T-helper 1 cell treated with Interleukin-12 subunit alpha and Interleukin-12 subunit beta and Interleukin-4 antibody, amounts not matched to agents 30 μg/mL and 1 μg/mL, for 36 hours (primary cell): ENCODE results near the gene ELL2.
A peak's percentile ranks its signal among the peaks of the same experiment; 100 is the strongest.

ENCODE experiments used
- H3K27ac Mint-ChIP-seq: one replicate; pipeline ENCODE4 v1.8.0; 2021; ENCODE audit warnings: mild to moderate bottlenecking, mixed read lengths
- H3K27me3 Mint-ChIP-seq: one replicate; pipeline ENCODE4 v1.8.0; 2021; ENCODE audit warnings: low read depth, mixed read lengths
- H3K36me3 Mint-ChIP-seq: one replicate; pipeline ENCODE4 v1.8.0; 2021; ENCODE audit warnings: low read depth, mixed read lengths
- H3K4me1 Mint-ChIP-seq: one replicate; pipeline ENCODE4 v1.8.0; 2021; ENCODE audit warnings: low read depth, mixed read lengths
- H3K4me3 Mint-ChIP-seq: one replicate; pipeline ENCODE4 v1.8.0; 2021; ENCODE audit warnings: mild to moderate bottlenecking, moderate library complexity, mixed read lengths
- H3K9me3 Mint-ChIP-seq: one replicate; pipeline ENCODE4 v1.8.0; 2021; ENCODE audit warnings: mixed read lengths

The ELL2 gene

DNA sequence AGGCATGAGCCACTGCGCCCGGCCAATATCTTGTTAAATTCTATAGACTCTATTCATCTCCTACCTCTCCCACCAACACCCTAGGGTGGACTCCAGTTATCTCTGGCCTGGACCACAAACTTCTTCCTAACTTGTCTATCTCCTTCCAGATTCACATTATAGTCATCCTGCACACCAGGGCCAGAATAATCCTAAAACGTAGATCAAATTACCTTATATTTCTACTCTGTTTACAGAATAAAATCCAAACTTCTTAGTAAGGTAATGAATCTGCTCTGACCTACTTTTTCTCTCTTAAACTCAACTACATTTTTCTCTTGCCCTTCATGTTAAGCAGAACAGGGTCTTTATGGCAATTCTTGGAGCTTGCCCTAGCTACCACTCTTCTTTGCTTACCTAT is 6.9 kb downstream of the ELL2 start:
- H3K4me3 Mint-ChIP-seq = no peak overlapping the region
- no peak overlapping the region for H3K27ac Mint-ChIP-seq
- no peaks in the 10 kb centered on the region for H3K27me3 Mint-ChIP-seq
- H3K4me1 Mint-ChIP-seq = peaks cover 56% of the 10 kb centered on the region
- no peaks in the 10 kb centered on the region for H3K9me3 Mint-ChIP-seq
- H3K36me3 Mint-ChIP-seq = peaks cover 34% of the 10 kb centered on the region

- Mint-ChIP-seq H3K27me3 (no peaks in the 10 kb centered on the region), H3K27ac (no peak overlapping the region), H3K9me3 (no peaks in the 10 kb centered on the region), H3K36me3 (peaks cover 27% of the 10 kb centered on the region), H3K4me3 (no peak overlapping the region), H3K4me1 (peaks cover 46% of the 10 kb centered on the region)
Measured at GRCh38 chr5:95953021-95953702, 8.5 kb downstream of the ELL2 start.

DNA sequence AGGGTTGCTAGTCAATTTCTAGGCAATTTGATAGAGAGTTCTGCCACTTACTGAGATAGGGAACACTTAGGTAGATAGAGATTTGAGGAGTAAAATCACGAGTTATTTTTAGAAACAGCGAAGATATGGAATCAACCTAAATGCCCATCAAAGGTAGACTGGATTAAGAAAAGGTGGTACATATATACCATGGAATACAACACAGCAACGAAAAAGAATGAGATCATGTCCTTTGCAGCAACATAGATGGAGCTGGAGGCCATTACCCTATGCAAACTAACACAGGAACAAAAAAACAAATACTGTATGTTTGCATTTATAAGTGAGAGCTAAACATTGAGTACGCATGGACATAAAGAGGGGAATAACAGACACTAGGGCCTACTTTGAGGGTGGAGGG is 9.7 kb downstream of the ELL2 start:
- Mint-ChIP-seq H3K27me3 (no peaks in the 10 kb centered on the region), H3K4me1 (peaks cover 39% of the 10 kb centered on the region), H3K27ac (no peak overlapping the region), H3K4me3 (no peak overlapping the region), H3K36me3 (peaks cover 20% of the 10 kb centered on the region), H3K9me3 (no peaks in the 10 kb centered on the region)

GRCh38 chr5:95949810-95950209 is 11.8 kb downstream of the ELL2 start:
- no peak overlapping the region for H3K27ac Mint-ChIP-seq
- no peaks in the 10 kb centered on the region for H3K27me3 Mint-ChIP-seq
- peaks cover 44% of the 10 kb centered on the region for H3K4me1 Mint-ChIP-seq
- H3K9me3 Mint-ChIP-seq = peaks cover 10% of the 10 kb centered on the region
- peaks cover 34% of the 10 kb centered on the region for H3K36me3 Mint-ChIP-seq
- H3K4me3 Mint-ChIP-seq = peak overlapping the region; percentile 16

- Mint-ChIP-seq H3K27ac (no peak overlapping the region), H3K4me1 (peaks cover 46% of the 10 kb centered on the region), H3K27me3 (no peaks in the 10 kb centered on the region), H3K36me3 (peaks cover 32% of the 10 kb centered on the region), H3K4me3 (no peak overlapping the region), H3K9me3 (peaks cover 10% of the 10 kb centered on the region)
Measured at GRCh38 chr5:95948631-95949030, 13.0 kb downstream of the ELL2 start.

GRCh38 chr5:95946451-95946850 is 15.2 kb downstream of the ELL2 start:
- no peak overlapping the region for H3K27ac Mint-ChIP-seq
- peaks cover 38% of the 10 kb centered on the region for H3K4me1 Mint-ChIP-seq
- peaks cover 23% of the 10 kb centered on the region for H3K36me3 Mint-ChIP-seq
- no peaks in the 10 kb centered on the region for H3K27me3 Mint-ChIP-seq
- H3K4me3 Mint-ChIP-seq = no peak overlapping the region
- H3K9me3 Mint-ChIP-seq = peaks cover 10% of the 10 kb centered on the region

GRCh38 chr5:95942968-95943367 is 18.7 kb downstream of the ELL2 start:
- H3K36me3 Mint-ChIP-seq = peaks cover 23% of the 10 kb centered on the region
- peaks cover 26% of the 10 kb centered on the region for H3K4me1 Mint-ChIP-seq
- H3K27ac Mint-ChIP-seq = no peak overlapping the region
- no peaks in the 10 kb centered on the region for H3K27me3 Mint-ChIP-seq
- peaks cover 10% of the 10 kb centered on the region for H3K9me3 Mint-ChIP-seq
- no peak overlapping the region for H3K4me3 Mint-ChIP-seq

GRCh38 chr5:95942414-95942813 is 19.2 kb downstream of the ELL2 start:
- Mint-ChIP-seq H3K4me1 (peaks cover 26% of the 10 kb centered on the region), H3K4me3 (no peak overlapping the region), H3K9me3 (peaks cover 10% of the 10 kb centered on the region), H3K36me3 (peaks cover 26% of the 10 kb centered on the region), H3K27ac (no peak overlapping the region), H3K27me3 (no peaks in the 10 kb centered on the region)

DNA sequence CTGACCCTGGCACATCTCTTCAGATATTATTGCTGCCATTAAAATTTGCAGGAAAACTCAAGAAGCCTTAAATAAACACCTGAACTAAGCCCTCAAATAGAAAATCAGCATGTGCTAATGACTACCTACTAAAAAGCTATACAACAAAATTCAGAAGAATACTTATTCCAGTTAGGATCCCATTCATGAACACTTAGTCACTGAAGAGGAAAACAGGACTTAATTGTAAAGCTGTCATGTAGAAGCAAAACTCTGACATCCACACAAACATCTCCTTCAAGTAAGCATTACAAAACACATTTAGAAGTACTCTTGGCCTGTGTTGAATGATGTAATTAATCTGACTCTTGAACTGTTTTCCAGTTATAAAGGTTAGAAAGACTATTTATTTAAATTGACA is 19.9 kb downstream of the ELL2 start:
- Mint-ChIP-seq H3K4me1 (peaks cover 26% of the 10 kb centered on the region), H3K27ac (no peak overlapping the region), H3K9me3 (peaks cover 10% of the 10 kb centered on the region), H3K4me3 (no peak overlapping the region), H3K27me3 (no peaks in the 10 kb centered on the region), H3K36me3 (peaks cover 26% of the 10 kb centered on the region)

- peaks cover 27% of the 10 kb centered on the region for H3K36me3 Mint-ChIP-seq
- no peak overlapping the region for H3K4me3 Mint-ChIP-seq
- no peak overlapping the region for H3K27ac Mint-ChIP-seq
Measured at GRCh38 chr5:95940758-95941682, 20.6 kb downstream of the ELL2 start.

DNA sequence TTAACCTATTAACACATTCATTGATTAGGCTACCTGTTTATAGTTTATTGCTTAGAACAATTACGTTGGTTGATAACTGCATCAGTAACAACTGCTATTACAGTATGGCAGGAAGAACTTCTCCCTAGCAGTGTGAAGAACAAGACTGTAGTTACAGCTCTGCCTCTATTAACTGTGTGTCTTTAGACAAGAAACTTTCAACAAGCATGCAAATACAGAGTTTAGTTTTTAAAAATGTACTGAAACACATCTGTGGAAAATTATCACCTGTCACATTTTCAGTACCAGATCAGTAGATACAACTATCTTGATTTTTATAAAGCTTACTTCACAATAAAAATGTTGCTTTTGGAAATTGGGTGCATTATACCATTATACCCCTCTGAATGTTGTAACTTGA is 22.2 kb downstream of the ELL2 start:
- peaks cover 17% of the 10 kb centered on the region for H3K4me1 Mint-ChIP-seq
- peaks cover 15% of the 10 kb centered on the region for H3K36me3 Mint-ChIP-seq
- no peak overlapping the region for H3K27ac Mint-ChIP-seq
- no peaks in the 10 kb centered on the region for H3K9me3 Mint-ChIP-seq
- no peak overlapping the region for H3K4me3 Mint-ChIP-seq
- H3K27me3 Mint-ChIP-seq = no peaks in the 10 kb centered on the region

More at GRCh38 chr5:95940758-95941682, 20.6 kb downstream of the ELL2 start:
- peaks cover 4% of the 10 kb centered on the region for H3K9me3 Mint-ChIP-seq
- peaks cover 20% of the 10 kb centered on the region for H3K4me1 Mint-ChIP-seq
- no peaks in the 10 kb centered on the region for H3K27me3 Mint-ChIP-seq

- peaks cover 14% of the 10 kb centered on the region for H3K36me3 Mint-ChIP-seq
- H3K4me3 Mint-ChIP-seq = no peak overlapping the region
- no peak overlapping the region for H3K27ac Mint-ChIP-seq
- H3K27me3 Mint-ChIP-seq = no peaks in the 10 kb centered on the region
- H3K4me1 Mint-ChIP-seq = peaks cover 19% of the 10 kb centered on the region
- no peaks in the 10 kb centered on the region for H3K9me3 Mint-ChIP-seq
Measured at GRCh38 chr5:95938766-95939165, 22.9 kb downstream of the ELL2 start.

DNA sequence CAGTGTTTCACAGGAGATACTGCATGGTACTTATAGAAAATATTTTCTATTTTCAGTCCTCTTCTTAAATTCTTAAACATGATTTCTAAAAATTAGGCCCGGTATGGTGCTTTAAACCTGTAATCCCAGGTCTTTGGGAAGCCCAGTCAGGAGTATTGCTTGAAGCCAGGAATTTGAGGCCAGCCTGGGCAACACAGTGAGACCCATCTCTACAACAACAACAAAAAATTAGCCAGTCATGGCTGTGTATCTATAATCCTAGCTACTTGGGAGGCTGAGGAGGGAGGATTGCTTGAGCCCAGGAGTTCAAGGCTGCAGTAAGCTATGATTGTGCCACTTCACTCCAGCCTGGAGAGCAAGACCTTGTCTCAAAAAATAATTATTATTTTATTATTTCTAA is 23.3 kb downstream of the ELL2 start:
- H3K27ac Mint-ChIP-seq = no peak overlapping the region
- H3K4me3 Mint-ChIP-seq = no peak overlapping the region
- H3K36me3 Mint-ChIP-seq = peaks cover 15% of the 10 kb centered on the region
- no peaks in the 10 kb centered on the region for H3K27me3 Mint-ChIP-seq
- peaks cover 19% of the 10 kb centered on the region for H3K4me1 Mint-ChIP-seq
- no peaks in the 10 kb centered on the region for H3K9me3 Mint-ChIP-seq

GRCh38 chr5:95937607-95938152 is 24.0 kb downstream of the ELL2 start:
- no peaks in the 10 kb centered on the region for H3K9me3 Mint-ChIP-seq
- H3K4me1 Mint-ChIP-seq = peaks cover 19% of the 10 kb centered on the region
- H3K27ac Mint-ChIP-seq = no peak overlapping the region
- peaks cover 13% of the 10 kb centered on the region for H3K36me3 Mint-ChIP-seq
- no peak overlapping the region for H3K4me3 Mint-ChIP-seq
- no peaks in the 10 kb centered on the region for H3K27me3 Mint-ChIP-seq
